GM21528 (cell line): ENCODE data around the gene IQSEC1.

ENCODE experiments used
- ATAC-seq: cut with Tn5 transposase; IDR thresholded peaks from one replicate; pipeline ENCODE4 v1.9.1; 2021; ENCODE audit warnings: mild to moderate bottlenecking, moderate library complexity; ENCODE audit not compliant: unreplicated experiment, low FRiP score

IQSEC1 gene

GRCh38 chr3:13007251-13007941, 65.8 kb downstream of the IQSEC1 start:
- ATAC-seq: no peak

- ATAC-seq: no peak
Measured at GRCh38 chr3:13006216-13006990, 66.8 kb downstream of the IQSEC1 start.

GRCh38 chr3:13005301-13005700, 67.9 kb downstream of the IQSEC1 start:
- no peak for ATAC-seq

GRCh38 chr3:13004376-13004775, 68.9 kb downstream of the IQSEC1 start:
- ATAC-seq: no peak

- no peak for ATAC-seq
Measured at GRCh38 chr3:13003608-13004007, 69.6 kb downstream of the IQSEC1 start.

- peak; percentile 59 for ATAC-seq
Measured at GRCh38 chr3:13002398-13003124, 70.7 kb downstream of the IQSEC1 start.

GRCh38 chr3:12999147-13000140, 73.8 kb downstream of the IQSEC1 start:
- peak; percentile 37 for ATAC-seq

- no peak for ATAC-seq
Measured at GRCh38 chr3:12998648-12999047, 74.6 kb downstream of the IQSEC1 start.

- ATAC-seq: no peak
Measured at GRCh38 chr3:12997387-12997786, 75.8 kb downstream of the IQSEC1 start.

GRCh38 chr3:12996181-12996506, 77.1 kb downstream of the IQSEC1 start:
- ATAC-seq: no peak

GRCh38 chr3:12995389-12996180, 77.6 kb downstream of the IQSEC1 start:
- ATAC-seq: no peak

GRCh38 chr3:12994607-12995388, 78.4 kb downstream of the IQSEC1 start:
- ATAC-seq: peak; percentile 69

GRCh38 chr3:12994357-12994606, 78.9 kb downstream of the IQSEC1 start:
- ATAC-seq: no peak

GRCh38 chr3:12993517-12994356, 79.5 kb downstream of the IQSEC1 start:
- no peak for ATAC-seq

- ATAC-seq: no peak
Measured at GRCh38 chr3:12992629-12993516, 80.4 kb downstream of the IQSEC1 start.

GRCh38 chr3:12991861-12992281, 81.4 kb downstream of the IQSEC1 start:
- no peak for ATAC-seq

GRCh38 chr3:12991481-12991837, 81.8 kb downstream of the IQSEC1 start:
- ATAC-seq: no peak
